HG03342 (cell line): Measurements from ENCODE around the gene GPATCH2.
"Not testable (repeated sequence)": the region's sequence is repeated elsewhere in the genome, so short reads cannot be mapped to it uniquely, and the experiment has no call there.

ENCODE experiments used
- ATAC-seq: cut with Tn5 transposase; IDR thresholded peaks from one replicate; pipeline ENCODE4 v1.9.1; 2021; ENCODE audit warnings: mild to moderate bottlenecking, moderate library complexity; ENCODE audit not compliant: unreplicated experiment

Gene GPATCH2

DNA sequence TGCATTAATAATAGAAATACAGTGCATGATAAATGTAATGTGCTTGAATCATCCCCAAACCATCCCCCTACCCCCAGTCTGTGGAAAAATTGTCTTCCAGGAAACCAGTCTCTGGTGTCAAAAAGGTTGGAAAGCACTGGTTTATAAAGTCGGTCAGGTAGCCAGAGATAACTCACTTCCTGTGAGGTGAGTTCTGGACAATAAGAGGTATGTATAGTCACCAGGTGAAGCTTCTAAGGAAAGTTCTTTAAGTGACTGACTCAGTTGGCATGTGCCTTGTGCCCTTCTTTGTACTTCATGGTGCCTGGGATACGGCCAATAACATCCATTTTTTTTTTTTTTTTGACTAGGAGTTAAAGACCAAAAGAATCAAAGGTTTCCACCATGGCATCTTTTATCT, 103.7 kb downstream of the GPATCH2 start:
- no peak for ATAC-seq

DNA sequence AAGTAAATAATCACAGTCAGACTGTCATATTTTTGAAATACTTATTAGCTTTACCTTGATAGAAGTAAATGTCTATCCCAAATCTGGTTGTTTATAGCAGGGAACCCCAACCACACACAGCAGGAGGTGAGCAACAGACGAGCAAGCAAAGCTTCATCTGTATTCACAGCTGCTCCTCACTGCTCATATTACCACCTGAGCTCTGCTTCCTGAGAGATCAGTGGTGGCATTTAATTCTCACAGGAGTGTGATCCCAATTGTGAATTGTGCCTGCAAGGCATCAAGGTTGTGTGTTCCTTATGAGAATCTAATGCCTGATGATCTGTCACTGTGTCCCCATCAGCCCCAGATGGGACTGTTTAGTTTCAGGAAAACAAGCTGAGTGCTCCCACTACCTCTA, 104.3 kb downstream of the GPATCH2 start:
- ATAC-seq, result no peak

DNA sequence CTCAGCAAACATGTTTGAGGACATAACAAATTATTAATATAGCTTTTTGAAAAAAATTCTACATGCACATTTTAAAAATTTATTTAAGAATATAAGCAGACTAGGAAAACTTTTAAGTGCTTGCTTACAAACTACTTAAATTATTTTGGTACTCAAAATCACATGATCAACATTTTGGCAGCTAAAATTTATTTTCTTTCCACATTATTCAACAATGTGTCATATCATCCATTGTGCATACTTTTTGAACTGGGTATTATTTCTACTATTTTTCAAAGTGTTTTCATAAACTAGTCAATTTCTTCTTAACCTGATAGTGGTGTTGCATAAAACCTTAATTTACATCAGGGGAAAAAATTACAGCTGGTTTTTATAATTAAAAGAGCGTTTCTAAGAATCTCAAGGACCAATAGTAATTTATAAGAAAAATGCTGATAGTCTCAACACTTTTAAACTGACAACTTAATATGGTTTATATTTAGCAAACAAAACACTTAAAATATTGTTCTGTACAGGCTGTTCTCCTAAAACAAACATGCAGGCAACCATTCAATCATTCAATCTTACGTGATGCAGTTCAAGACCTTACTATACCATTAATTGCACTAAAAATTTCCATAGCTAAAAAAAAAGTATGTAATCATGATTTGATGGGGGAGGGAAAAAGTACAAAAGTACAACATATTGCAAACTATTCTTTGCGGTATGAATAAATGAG, 105.0 kb downstream of the GPATCH2 start:
- no peak for ATAC-seq

DNA sequence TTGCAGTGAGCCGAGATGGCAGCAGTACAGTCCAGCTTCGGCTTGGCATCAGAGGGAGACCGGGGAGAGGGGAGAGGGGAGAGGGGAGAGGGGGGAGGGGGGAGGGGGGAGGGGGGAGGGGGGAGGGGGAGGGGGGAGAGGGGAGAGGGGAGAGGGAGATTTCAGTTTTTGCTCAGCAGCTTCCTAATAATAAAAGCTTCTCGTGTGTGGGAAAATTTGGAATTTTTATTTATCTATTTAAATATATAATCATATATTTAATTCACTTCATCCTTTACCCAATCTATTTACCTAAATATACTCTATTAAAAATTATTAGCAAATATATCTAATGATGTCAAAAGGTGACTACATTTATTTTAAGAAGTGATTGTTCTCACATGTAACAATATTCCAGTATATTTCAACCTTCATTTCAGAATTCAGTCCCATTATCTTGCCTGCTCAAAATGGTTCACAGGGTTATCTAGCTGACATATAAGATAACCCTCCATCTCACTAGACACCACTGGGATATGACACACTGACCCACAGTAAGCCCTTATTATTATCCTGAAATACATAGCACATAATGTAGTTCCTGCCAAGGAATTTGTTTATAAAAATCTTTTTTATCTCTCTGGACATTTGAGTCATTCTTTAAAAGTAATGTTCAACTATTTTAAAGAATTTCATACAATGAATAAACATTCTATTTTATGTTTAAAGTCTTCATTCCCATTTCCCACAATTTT, 105.9 kb downstream of the GPATCH2 start:
- ATAC-seq, result no peak

DNA sequence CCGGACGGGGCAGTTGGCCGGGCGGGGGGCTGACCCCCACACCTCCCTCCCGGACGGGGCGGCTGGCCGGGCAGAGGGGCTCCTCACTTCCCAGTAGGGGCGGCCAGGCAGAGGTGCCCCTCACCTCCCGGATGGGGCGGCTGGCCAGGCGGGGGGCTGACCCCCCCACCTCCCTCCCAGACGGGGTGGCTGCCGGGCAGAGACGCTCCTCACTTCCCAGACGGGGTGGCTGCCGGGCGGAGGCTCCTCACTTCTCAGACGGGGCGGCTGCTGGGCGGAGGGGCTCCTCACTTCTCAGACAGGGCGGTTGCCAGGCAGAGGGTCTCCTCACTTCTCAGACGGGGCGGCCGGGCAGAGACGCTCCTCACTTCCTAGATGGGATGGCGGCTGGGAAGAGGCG, 107.0 kb downstream of the GPATCH2 start:
- not testable (repeated sequence) for ATAC-seq

DNA sequence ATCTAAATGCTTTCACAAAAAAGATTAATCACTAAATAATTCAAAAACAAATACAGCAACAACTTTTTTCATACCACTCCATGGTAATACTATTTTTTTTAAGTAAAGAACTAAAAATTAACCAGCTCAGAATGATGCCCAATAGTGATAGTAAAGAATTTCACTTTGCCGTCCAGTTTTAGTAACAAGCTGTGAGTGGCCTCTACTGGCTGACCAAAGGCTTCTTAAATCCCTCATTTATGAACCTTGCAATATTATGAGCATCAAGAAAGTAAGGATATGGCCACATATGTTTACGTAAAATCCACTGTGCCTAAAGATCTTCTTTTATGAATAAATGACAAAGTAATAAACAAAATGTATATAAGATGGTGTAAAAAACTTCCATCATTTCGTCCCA, 108.6 kb downstream of the GPATCH2 start:
- ATAC-seq, result no peak

DNA sequence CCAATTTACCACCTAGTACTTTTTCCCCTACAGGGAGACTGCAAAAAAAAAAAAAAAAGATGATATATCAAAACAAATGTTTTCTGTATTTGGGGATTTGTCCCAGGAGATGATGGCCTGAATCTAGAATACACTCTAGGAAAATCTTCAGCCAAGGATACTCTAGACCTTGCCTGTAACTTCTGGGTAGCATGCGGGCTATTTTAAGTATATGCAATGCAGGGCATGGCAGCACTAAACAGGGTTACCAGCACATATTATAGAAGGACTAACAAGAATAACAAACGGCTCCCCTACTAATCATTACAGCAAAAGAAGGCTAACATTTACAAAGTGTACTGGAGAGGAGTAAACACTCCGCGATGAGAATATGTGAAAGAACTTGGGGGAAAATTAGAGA, 109.6 kb downstream of the GPATCH2 start:
- no peak for ATAC-seq

DNA sequence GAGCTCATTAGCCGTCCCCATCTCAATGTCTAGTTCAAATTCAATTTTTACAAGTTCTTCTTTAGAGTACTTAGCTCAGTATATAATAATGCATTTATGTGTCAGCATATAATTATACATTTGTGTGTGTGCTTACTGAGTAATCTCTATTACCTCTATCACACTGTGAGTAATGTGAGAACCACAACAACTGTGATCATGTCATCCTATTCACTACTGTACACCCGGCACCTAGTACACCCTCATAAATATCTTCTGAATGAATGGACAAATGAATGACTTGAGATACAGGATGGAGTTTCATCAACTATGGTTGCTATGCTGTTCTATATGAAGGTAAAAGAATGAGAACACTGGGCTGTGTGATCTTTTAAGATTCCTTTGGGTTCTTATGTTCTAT, 124.0 kb downstream of the GPATCH2 start:
- no peak for ATAC-seq

DNA sequence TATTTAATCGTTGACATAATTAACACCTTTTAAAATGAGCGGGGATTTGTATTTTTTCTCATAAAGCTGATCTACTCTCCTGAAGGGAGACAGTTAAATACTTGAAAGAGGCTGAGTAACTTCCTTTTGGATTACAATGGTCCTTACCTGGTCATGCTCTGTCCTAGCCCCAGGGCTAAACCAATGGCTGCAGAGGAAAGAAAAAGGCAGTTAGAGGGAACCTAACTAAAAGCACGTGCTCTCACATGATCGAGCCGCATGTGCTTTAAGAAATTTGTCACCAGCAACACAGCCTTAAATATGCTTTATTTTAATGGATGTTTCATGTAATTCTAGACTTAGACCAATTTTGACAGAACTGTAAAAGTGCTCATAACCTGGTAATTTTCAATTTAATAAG, 132.7 kb downstream of the GPATCH2 start:
- no peak for ATAC-seq

DNA sequence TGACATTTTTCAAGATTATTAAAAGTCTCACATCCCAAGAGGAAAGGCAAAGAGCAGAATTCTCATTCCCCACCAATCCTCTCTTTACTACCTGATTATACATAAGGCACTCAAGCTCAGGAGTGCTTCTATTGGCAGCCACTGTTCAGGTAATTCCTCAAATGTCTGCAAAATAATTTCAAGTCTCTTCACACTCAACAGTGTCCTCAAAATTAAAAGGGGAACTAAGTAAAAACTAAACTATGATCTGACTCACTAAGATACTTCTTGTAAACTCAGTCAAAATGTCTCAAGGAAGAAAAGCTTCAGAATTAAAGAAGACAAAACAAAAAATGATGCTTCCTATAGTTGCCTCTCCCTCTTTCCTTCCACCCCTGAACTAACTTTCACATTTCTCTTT, 135.6 kb downstream of the GPATCH2 start:
- ATAC-seq, result peak; percentile 95

DNA sequence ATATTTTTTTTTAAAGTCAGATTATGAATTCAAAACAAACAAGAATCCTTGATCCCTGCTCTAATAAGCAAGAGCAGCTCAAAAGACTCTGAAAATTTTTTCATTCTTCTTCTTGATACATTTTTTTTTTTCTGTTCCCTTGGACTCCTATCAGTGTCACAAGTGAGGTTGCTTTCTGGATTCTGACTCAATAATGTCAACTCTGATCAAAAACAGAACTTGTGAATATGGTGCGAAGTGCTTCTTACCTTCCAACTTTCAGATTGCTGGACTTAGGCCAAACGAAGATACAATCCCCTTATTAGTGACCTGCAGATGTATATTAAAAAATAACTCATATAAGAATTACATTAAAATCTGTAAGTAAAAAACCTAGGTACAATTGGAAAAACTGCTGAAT, 136.1 kb downstream of the GPATCH2 start:
- peak; percentile 66 for ATAC-seq

DNA sequence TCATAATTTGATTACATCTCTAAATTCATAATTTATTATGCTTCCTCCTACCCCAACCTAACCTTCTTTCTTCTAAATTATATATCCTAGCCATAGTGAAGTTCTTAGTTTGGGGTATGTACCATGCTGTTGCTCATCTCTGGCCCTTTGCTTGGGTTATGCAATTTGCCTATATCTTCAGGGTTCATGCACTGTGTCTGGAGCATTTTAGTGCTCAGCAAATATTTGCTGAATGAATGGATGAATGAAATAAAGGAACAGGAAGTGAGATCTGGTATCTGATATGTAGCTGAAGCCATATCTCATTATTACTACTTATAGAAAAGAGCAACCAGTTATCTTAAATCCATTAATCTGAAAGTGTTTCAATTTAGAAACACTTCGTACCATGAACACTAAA, 137.6 kb downstream of the GPATCH2 start:
- ATAC-seq, result no peak

DNA sequence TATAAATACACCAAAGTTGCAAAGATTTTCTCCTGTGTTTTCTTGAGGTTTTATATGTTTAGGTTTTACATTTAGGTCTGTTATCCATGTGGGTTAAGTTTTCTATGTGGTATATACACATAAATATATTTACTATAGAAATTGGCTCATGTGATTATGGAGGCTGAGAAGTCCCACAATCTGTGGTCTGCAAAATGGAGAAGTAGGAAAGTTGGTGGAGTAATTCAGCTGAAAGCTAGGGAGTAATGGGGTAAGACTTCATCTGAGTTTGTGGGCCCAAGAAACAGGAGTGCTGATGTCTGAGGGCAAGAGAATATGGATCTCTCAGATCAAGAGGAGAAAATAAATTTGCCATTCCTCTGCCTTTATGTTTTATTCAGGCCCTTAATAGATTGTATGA, 146.0 kb downstream of the GPATCH2 start:
- ATAC-seq, result no peak

DNA sequence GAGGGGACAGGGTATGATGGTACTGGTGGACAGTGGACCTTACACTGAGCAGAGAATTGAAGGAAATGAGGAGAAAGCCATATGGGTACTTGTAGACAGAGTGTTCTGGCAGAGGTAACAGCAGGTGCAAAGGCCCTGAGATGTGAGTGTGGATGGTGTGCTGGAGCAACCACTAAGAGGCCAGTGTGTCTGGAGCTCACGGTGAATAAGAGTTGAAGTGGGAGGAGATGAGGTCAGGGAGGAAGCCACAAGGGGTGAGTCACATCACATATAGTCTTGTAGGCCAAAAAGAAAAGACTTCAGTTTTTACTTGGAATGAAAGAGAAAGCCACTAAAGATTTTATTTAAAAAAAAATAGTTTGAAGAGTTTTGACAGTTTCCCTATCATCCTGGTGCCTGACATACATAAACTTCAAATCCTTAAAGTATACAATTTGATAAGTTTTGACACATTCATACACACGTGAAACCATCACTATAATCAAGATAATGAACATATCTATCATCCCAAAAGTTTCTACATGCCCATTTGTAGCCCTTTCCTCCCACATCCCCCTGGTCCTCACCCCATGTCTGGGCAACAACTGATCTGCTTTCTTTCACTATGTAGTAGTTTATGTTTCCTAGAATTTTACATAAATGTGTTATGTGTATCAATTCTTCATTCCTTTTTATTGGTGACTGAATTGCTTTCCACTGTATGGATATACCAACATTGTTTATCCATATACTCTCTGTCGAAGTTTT, 148.4 kb downstream of the GPATCH2 start:
- ATAC-seq, result peak; percentile 98

DNA sequence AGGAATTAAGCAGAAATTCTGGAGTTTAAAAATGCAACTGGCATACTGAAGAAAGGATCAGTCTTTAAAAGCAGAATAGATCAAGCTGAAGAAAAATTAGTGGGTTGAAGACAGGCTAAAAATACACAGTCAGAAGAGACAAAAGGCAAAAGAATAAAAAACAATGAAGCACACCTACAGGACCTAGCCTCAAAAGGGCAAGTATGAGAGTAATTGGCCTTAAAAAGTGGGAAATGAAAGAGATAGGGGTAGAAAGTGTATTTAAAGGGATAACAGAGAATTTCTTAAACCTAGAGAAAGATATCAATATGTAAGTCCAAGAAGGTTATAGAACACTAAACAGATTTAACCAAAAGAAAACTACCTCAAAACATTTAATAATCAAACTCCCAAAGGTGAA, 152.4 kb downstream of the GPATCH2 start:
- ATAC-seq, result no peak

DNA sequence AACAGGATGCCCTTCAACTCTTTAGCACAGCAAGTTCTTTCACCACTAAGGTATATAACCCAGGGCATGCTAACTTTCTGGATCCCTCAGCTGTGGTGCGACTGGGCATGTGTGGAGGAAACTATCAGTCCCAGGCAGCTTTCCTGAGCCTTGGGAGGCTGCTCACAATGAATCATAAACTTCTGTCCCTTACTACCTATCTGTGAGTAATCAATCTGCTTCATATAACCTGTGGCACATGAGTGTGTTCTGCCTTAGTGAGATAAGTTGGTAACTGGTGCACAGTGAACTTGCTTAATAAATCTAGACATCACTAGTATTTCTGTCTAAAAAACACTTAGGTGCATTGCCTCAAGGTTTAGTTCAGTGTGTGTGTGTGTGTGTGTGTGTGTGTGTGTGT, 158.0 kb downstream of the GPATCH2 start:
- ATAC-seq, result no peak

DNA sequence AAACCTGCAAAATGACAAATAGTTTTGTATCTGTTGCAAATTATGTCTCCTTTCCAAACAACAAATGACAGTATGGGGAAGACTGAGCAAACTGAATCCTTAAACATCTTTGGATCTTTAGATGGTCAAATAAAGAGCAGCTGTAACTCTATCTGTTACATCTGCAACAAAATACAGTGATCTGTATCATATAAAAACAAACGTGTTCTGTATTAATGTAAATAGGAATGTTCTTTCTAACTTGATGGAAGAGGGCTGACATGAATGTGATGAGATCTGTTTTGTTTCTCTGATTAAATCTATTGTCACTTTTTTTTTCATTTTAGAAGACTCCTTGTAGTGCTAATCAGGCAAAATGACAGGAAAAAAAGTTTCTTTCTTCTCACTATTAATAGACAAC, 159.5 kb downstream of the GPATCH2 start:
- no peak for ATAC-seq

DNA sequence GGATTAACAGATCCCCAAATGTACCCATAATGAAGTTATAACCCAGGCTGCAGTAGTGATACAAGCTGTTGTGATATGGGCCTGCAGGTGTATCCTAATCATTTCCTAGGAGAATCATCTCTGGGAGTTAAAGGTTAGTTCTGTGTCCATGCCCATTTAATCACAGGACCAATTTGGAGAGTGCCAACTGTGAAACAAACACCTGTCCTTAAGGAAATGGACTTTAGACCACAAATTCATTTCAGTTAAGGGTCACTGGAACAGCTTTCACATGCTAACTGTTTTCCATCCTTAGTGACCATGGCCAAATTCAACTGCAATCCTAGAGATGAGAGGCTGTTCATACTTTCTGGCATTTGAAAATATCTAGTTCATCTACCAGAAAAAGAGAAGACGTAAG, 160.9 kb downstream of the GPATCH2 start:
- ATAC-seq, result no peak

DNA sequence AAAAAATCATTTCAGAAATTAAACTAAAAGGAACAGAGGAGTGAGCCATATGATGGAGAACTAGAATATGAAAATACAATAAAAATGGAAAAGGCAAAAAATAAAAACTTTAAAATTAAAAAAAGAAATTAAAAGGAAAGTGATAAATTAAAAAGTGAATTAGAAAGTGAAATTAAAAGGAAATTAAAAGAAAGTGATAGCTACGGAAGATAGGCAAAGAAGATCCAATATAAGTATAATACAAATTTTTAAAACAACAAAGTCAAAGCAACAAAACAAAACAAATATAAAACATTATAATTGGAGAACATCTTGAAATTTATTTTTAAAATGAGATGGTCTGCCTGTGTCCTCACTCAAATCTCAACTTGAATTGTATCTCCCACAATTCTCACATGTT, 165.8 kb downstream of the GPATCH2 start:
- ATAC-seq, result no peak

DNA sequence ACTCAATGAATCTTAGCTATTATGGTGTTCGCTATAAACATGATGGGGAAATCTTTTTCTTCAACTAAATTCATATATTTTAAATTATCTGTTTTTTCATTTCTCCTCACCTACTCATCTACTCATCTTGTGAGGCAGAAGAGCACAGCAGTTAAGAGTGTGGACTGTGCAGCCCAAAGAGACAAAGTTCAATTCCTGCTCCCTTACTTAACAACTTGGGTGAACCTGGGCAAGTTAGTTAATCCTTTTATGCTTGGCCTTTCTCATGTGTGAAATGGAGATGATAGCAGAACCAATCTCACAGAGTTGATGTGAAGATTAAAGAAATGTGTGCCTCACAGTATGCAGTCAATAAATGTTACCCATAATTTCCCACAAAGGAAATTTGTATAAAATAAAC, 168.2 kb downstream of the GPATCH2 start:
- no peak for ATAC-seq

DNA sequence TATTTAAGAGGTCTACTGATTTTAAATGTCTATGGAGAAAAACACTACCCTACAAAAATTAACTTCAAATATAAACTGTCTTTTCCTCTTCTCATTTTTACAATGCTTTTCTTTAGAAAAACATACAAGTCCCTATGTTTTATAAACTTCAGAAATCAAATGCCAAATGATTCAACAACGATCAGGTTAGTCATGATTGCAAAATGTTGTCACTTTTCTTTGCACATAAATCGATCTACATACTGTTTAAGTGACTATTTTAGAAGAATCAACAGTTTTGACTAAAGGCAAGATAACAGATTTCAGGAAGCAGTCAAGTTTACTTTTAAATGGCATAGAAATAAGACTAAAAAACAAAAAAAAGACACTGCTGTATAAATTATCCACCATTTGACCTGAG, 168.7 kb downstream of the GPATCH2 start:
- no peak for ATAC-seq

DNA sequence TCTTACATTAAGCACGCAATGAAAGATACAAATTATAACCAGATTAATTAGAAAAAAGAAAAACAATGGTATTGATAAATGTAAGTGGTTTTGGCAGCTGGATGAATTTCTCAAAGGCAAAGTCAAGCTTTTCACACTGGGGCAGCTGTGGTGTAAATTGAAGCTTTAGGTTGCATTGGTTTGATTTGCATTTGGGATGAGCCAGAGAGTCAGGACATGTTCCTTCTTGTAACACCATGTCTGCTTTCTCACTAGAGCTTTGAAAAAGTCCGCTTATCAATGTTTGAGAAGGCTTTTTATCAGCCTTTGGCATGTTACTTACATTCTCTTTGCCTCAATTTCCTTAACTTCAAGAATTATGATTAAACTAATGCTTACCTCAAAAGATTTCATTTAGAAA, 173.9 kb downstream of the GPATCH2 start:
- ATAC-seq, result no peak
